ENCODE results near the gene TMEM231. TPM values are rescaled to one million over a fixed set of nuclear protein-coding genes. Genes with fewer than 3 reads are reported as not detected.

The TMEM231 gene
- total and polyA plus RNA-seq, 12 donors = 2.6 to 13.4 (median 8.7) TPM

DNA sequence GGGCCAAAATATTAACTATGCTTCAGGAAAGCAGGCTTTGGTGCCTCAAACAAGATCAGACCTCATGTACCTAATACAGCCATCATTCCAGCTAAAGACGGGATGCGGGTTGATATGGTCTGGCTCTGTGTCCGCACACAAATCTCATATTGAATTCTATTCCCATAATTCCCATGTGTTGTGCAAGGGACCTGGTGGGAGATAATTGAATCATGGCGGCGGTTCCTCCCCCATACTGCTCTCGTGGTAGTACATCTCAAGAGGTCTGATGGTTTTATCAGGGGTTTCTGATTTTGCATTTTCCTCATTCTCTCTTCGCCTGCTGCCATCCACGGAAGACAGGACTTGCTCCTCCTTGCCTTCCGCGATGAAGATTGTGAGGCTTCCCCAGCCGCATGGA is 41.8 kb downstream of the TMEM231 start:
- peaks cover 0 to 10% (median 7%) of the 10 kb centered on the region in 9 donors for H3K4me1 ChIP-seq
- H3K27ac ChIP-seq = no peak overlapping the region
- intact Hi-C loops (cut with DNase I) = loop anchor here in 3 of 10 donors (5.0 to 10.0 kb wide), 3 partner anchors 37 to 101 kb away; no protein-coding TSS in a partner anchor
- no peak overlapping the region for H3K4me3 ChIP-seq
- H3K36me3 ChIP-seq = no peaks in the 10 kb centered on the region
- H3K27me3 ChIP-seq = no peaks in the 10 kb centered on the region
- 92 to 93% methylated on average over 11 of the region's 11 CpGs for WGBS, 2 donors
- TF ChIP-seq, protein P1, sequence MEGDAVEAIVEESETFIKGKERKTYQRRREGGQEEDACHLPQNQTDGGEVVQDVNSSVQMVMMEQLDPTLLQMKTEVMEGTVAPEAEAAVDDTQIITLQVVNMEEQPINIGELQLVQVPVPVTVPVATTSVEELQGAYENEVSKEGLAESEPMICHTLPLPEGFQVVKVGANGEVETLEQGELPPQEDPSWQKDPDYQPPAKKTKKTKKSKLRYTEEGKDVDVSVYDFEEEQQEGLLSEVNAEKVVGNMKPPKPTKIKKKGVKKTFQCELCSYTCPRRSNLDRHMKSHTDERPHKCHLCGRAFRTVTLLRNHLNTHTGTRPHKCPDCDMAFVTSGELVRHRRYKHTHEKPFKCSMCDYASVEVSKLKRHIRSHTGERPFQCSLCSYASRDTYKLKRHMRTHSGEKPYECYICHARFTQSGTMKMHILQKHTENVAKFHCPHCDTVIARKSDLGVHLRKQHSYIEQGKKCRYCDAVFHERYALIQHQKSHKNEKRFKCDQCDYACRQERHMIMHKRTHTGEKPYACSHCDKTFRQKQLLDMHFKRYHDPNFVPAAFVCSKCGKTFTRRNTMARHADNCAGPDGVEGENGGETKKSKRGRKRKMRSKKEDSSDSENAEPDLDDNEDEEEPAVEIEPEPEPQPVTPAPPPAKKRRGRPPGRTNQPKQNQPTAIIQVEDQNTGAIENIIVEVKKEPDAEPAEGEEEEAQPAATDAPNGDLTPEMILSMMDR (IDR thresholded peaks at IDR 0.05) = no peak
- H3K9me3 ChIP-seq = no peaks in the 10 kb centered on the region
- no peak for ATAC-seq
- DNase-seq = no peak

DNA sequence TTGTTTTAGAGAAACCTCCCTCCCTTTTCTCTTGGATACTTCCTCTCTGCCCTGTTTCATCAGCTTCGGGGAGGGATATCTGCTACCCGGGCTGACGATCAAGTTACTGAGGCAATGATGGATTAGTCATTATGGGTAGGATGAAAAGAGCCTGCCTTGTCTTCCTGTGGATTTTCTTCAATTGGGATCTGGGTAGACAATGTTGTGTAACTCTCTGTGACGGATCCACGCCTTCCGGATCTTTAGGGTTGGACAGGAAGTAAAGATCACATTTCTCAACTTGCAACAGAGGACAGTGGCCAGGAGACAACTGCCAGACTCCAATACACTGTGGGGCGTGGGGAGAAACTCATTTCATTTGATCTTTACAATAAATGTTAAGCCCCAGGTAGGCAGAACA is 49.5 kb downstream of the TMEM231 start:
- H3K9me3 ChIP-seq = no peaks in the 10 kb centered on the region
- DNase-seq (peak in 1 of 2 donors; percentile 24), ATAC-seq (peak; percentile 52 to 87 (median 66))
- H3K27me3 ChIP-seq = no peaks in the 10 kb centered on the region
- intact Hi-C loops (cut with DNase I) = loop anchor here in 1 of 10 donors (5.0 kb wide), 1 partner anchor 36 kb away; no protein-coding TSS in a partner anchor
- WGBS, 2 donors = 30 to 53% methylated on average over 7 of the region's 7 CpGs
- H3K36me3 ChIP-seq = no peaks in the 10 kb centered on the region
- H3K4me3 ChIP-seq = no peak overlapping the region
- TF ChIP-seq, protein P1 (IDR thresholded peaks at IDR 0.05) = no peak
- H3K27ac ChIP-seq = peak overlapping the region in 6 of 10 donors; percentile 19 to 60 (median 38)
- peaks cover 0 to 13% (median 0%) of the 10 kb centered on the region in 9 donors for H3K4me1 ChIP-seq

- TF ChIP-seq, protein P1 (IDR thresholded peaks at IDR 0.05) = no peak
- Histone ChIP-seq H3K9me3 (no peaks in the 10 kb centered on the region), H3K27me3 (no peaks in the 10 kb centered on the region), H3K4me1 (peaks cover 0 to 13% (median 0%) of the 10 kb centered on the region in 9 donors), H3K4me3 (no peak overlapping the region), H3K27ac (peak overlapping the region in 5 of 10 donors; percentile 19 to 58 (median 36)), H3K36me3 (no peaks in the 10 kb centered on the region)
- ATAC-seq (no peak), DNase-seq (no peak)
- intact Hi-C loops (cut with DNase I) = loop anchor here in 1 of 10 donors (5.0 kb wide), 1 partner anchor 36 kb away; no protein-coding TSS in a partner anchor
- WGBS, 2 donors = 83 to 90% methylated on average over 3 of the region's 3 CpGs
Observed at GRCh38 chr16:75506107-75506506, 49.9 kb downstream of the TMEM231 start.

- no peak overlapping the region for H3K27ac ChIP-seq
Observed at GRCh38 chr16:75503801-75504200, 52.3 kb downstream of the TMEM231 start.

More at GRCh38 chr16:75503801-75504200, 52.3 kb downstream of the TMEM231 start:
- ATAC-seq = no peak
- H3K27me3 ChIP-seq = no peaks in the 10 kb centered on the region
- WGBS, 2 donors = 76 to 82% methylated on average over 1 of the region's 1 CpG
- TF ChIP-seq, protein P1 (IDR thresholded peaks at IDR 0.05) = no peak
- intact Hi-C loops (cut with DNase I) = no loop called here
- no peak overlapping the region for H3K4me3 ChIP-seq
- peaks cover 0 to 15% (median 0%) of the 10 kb centered on the region in 9 donors for H3K4me1 ChIP-seq
- H3K36me3 ChIP-seq = no peaks in the 10 kb centered on the region
- DNase-seq = no peak
- no peaks in the 10 kb centered on the region for H3K9me3 ChIP-seq

All from heart right ventricle (tissue), 16 donors.